ENCODE measurements around the gene NTSR1.
"Not testable (repeated sequence)": the region's sequence is repeated elsewhere in the genome, so short reads cannot be mapped to it uniquely, and the experiment has no call there.

Gene NTSR1

GRCh38 chr20:62675156-62675876 lies 33.3 kb upstream of the NTSR1 start:
- no peak for DNase-seq

GRCh38 chr20:62675877-62676260 lies 32.8 kb upstream of the NTSR1 start:
- no peak for DNase-seq

- no peak for DNase-seq
Measured at GRCh38 chr20:62676976-62677375, 31.7 kb upstream of the NTSR1 start.

- no peak for DNase-seq
Measured at GRCh38 chr20:62677678-62678077, 31.0 kb upstream of the NTSR1 start.

GRCh38 chr20:62678553-62678952 lies 30.1 kb upstream of the NTSR1 start:
- no peak for DNase-seq

GRCh38 chr20:62679978-62680589 lies 28.6 kb upstream of the NTSR1 start:
- DNase-seq = no peak

GRCh38 chr20:62682912-62683517 lies 25.6 kb upstream of the NTSR1 start:
- DNase-seq = no peak

GRCh38 chr20:62683660-62684322 lies 24.8 kb upstream of the NTSR1 start:
- not testable (repeated sequence) for DNase-seq

GRCh38 chr20:62684981-62685380 lies 23.7 kb upstream of the NTSR1 start:
- DNase-seq = no peak

GRCh38 chr20:62685781-62686555 lies 22.7 kb upstream of the NTSR1 start:
- DNase-seq = peak; percentile 85

GRCh38 chr20:62686869-62687830 lies 21.5 kb upstream of the NTSR1 start:
- no peak for DNase-seq

- no peak for DNase-seq
Measured at GRCh38 chr20:62688083-62688482, 20.6 kb upstream of the NTSR1 start.

GRCh38 chr20:62688855-62689460 lies 19.7 kb upstream of the NTSR1 start:
- DNase-seq = no peak

GRCh38 chr20:62689861-62690260 lies 18.8 kb upstream of the NTSR1 start:
- DNase-seq = no peak

GRCh38 chr20:62690261-62690820 lies 18.3 kb upstream of the NTSR1 start:
- no peak for DNase-seq

- no peak for DNase-seq
Measured at GRCh38 chr20:62691487-62691886, 17.1 kb upstream of the NTSR1 start.

- peak; percentile 31 for DNase-seq
Measured at GRCh38 chr20:62692176-62692575, 16.5 kb upstream of the NTSR1 start.

- DNase-seq = no peak
Measured at GRCh38 chr20:62692801-62693523, 15.7 kb upstream of the NTSR1 start.

GRCh38 chr20:62693524-62693922 lies 15.1 kb upstream of the NTSR1 start:
- no peak for DNase-seq

- DNase-seq = no peak
Measured at GRCh38 chr20:62694106-62694505, 14.5 kb upstream of the NTSR1 start.

Measured in NCI-H1092 treated with DMSO at 0.1 percent for 48 hours (cell line).